ENCODE measurements around the gene MED19.
A peak's percentile ranks its signal among the peaks of the same experiment; 100 is the strongest.
"Not testable (repeated sequence)": the region's sequence is repeated elsewhere in the genome, so short reads cannot be mapped to it uniquely, and the experiment has no call there.

The MED19 gene

DNA sequence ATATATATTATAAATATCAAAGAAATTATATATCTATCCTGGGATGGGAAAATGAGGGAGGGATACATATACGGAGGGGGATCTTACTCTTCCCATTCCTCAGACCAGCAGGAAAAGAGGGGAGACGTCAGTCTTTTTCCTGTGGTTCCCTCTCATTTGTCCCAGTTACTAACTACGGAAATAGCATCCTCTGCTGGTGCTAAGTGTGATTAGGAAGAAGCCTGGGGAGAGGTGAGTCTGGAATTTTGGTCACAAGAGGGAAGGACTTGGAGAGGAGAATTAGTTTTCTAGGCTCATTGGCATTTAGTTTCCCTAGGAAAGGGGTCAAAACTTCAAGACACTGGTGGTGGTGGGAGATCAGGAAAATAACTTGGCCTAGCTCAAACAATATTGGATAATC lies 11.6 kb downstream of the MED19 start:
- H3K36me3 ChIP-seq (replicated peaks), result peaks cover 80% of the 10 kb centered on the region
- TF ChIP-seq, protein P1, sequence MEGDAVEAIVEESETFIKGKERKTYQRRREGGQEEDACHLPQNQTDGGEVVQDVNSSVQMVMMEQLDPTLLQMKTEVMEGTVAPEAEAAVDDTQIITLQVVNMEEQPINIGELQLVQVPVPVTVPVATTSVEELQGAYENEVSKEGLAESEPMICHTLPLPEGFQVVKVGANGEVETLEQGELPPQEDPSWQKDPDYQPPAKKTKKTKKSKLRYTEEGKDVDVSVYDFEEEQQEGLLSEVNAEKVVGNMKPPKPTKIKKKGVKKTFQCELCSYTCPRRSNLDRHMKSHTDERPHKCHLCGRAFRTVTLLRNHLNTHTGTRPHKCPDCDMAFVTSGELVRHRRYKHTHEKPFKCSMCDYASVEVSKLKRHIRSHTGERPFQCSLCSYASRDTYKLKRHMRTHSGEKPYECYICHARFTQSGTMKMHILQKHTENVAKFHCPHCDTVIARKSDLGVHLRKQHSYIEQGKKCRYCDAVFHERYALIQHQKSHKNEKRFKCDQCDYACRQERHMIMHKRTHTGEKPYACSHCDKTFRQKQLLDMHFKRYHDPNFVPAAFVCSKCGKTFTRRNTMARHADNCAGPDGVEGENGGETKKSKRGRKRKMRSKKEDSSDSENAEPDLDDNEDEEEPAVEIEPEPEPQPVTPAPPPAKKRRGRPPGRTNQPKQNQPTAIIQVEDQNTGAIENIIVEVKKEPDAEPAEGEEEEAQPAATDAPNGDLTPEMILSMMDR (IDR thresholded peaks at IDR 0.05; ENCODE audit: low read depth, low read length, missing control alignments), result peak; percentile 5
- no peaks in the 10 kb centered on the region for H3K27me3 ChIP-seq (replicated peaks)
- H3K4me3 ChIP-seq (ENCODE audit: low read depth, low read length), result no peak overlapping the region
- no peak for DNase-seq
- H3K27ac ChIP-seq, result no peak overlapping the region
- in situ Hi-C loops (cut with HindIII; ENCODE audit: low pct_ligation_motif_present, low sequenced_read_pairs), result no loop called here

DNA sequence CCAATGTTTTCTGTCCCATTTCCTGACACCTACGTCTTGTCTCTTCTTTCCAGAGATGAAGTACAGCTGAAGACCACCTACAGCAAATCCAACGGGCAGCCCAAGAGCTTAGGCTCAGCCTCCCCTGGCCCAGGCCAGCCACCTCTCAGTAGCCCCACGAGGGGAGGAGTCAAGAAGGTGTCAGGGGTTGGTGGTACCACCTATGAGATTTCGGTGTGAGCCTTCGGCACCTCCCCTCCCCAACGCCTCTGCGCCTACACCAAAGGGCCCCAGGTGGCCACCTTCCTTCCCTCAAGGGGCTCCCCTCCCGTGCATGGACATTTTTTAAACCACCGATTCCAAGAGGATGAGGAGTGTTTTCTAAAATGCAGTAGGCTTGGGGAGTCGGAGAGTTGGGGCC lies 12.2 kb downstream of the MED19 start:
- H3K27me3 ChIP-seq (replicated peaks), result no peaks in the 10 kb centered on the region
- in situ Hi-C loops (cut with HindIII; ENCODE audit: low pct_ligation_motif_present, low sequenced_read_pairs), result no loop called here
- H3K36me3 ChIP-seq (replicated peaks), result peaks cover 81% of the 10 kb centered on the region
- H3K4me3 ChIP-seq (ENCODE audit: low read depth, low read length), result no peak overlapping the region
- DNase-seq, result no peak
- no peak overlapping the region for H3K27ac ChIP-seq
- TF ChIP-seq, protein P1 (IDR thresholded peaks at IDR 0.05; ENCODE audit: low read depth, low read length, missing control alignments), result no peak

DNA sequence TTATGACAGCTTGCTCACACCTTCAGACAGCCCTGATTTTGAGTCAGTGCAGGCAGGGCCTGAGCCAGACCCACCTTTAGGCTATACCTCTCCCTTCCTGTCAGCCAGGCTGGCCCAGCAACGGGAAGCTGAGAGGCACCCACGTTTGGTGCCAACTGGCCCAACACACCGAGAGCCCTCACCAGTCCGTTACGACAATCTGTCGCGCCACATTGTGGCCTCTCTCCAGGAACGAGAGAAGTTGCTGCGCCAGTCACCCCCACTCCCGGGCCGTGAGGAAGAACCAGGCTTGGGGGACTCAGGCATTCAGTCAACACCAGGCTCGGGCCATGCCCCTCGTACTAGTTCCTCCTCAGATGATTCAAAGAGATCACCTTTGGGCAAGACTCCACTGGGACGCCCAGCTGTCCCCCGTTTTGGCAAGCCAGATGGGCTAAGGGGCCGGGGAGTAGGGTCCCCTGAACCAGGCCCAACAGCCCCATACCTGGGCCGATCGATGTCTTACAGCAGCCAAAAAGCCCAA lies 13.1 kb downstream of the MED19 start:
- H3K27me3 ChIP-seq (replicated peaks), result no peaks in the 10 kb centered on the region
- DNase-seq, result no peak
- no peak overlapping the region for H3K4me3 ChIP-seq (ENCODE audit: low read depth, low read length)
- TF ChIP-seq, protein P1 (IDR thresholded peaks at IDR 0.05; ENCODE audit: low read depth, low read length, missing control alignments), result no peak
- peaks cover 83% of the 10 kb centered on the region for H3K36me3 ChIP-seq (replicated peaks)
- H3K27ac ChIP-seq, result no peak overlapping the region
- in situ Hi-C loops (cut with HindIII; ENCODE audit: low pct_ligation_motif_present, low sequenced_read_pairs), result no loop called here

DNA sequence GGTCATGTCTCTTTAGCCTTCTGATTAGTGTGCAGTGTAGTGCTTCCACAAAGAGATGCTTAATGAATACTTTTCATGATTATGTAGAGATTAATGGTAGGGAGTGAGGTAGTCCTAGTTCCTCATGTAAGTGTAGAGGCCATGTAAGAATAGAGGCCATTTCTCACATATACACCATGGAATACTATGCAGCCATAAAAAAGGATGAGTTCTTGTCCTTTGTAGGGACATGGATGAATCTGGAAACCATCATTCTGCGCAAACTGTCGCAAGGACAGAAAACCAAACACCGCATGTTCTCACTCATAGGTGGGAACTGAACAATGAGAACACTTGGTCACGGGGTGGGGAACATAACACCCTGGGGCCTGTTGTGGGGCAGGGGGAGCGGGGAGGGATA lies 21.5 kb downstream of the MED19 start:
- H3K27ac ChIP-seq; DNase-seq; in situ Hi-C loops (cut with HindIII; ENCODE audit: low pct_ligation_motif_present, low sequenced_read_pairs); H3K27me3 ChIP-seq (replicated peaks); H3K4me3 ChIP-seq (ENCODE audit: low read depth, low read length): not testable (repeated sequence)
- peaks cover 71% of the 10 kb centered on the region for H3K36me3 ChIP-seq (replicated peaks)

DNA sequence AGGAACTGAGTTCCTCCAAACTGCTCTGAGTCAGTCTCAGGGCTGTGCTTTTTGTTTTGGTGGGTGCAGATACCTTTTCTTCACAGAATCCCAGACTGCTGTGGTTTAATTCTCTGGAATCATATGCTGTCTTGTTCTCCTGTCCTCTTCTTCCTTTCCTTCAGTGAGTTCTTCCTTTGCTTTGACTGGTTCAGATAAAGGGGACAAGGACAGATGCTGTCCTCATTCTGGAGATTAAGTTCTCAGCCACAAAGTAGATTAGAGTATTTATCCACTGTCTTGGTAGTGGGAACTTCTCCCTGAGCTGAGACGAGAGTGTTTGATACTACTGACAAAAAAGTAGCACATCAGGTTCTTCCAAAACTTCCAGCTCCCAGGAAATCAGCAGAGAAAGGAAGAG lies 30.8 kb downstream of the MED19 start:
- DNase-seq, result no peak
- no peak overlapping the region for H3K4me3 ChIP-seq (ENCODE audit: low read depth, low read length)
- H3K27me3 ChIP-seq (replicated peaks), result no peaks in the 10 kb centered on the region
- TF ChIP-seq, protein P1 (IDR thresholded peaks at IDR 0.05; ENCODE audit: low read depth, low read length, missing control alignments), result no peak
- no peak overlapping the region for H3K27ac ChIP-seq
- in situ Hi-C loops (cut with HindIII; ENCODE audit: low pct_ligation_motif_present, low sequenced_read_pairs), result no loop called here
- peaks cover 51% of the 10 kb centered on the region for H3K36me3 ChIP-seq (replicated peaks)

DNA sequence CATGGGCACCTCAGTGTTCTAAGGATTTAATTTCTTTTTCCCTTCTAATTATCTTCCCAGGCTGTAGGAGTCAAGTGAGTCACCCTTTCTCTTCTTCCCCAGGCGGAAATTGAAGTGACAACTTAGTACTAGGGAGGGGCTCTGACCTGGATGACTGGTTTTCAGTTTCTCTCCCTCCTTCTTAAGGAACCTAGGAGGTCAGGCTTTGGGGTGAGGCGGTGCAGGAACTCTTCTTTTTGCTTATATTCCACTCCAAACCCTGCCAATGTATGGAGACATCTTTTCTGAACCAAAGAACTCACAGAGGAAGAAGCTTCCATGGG lies 31.5 kb downstream of the MED19 start:
- in situ Hi-C loops (cut with HindIII; ENCODE audit: low pct_ligation_motif_present, low sequenced_read_pairs), result no loop called here
- DNase-seq, result peak; percentile 6

More for the DNA sequence above, 31.5 kb downstream of the MED19 start:
- Histone ChIP-seq H3K4me3 (ENCODE audit: low read depth, low read length) (no peak overlapping the region), H3K36me3 (replicated peaks) (peaks cover 51% of the 10 kb centered on the region), H3K27me3 (replicated peaks) (no peaks in the 10 kb centered on the region), H3K27ac (no peak overlapping the region)
- TF ChIP-seq, protein P1 (IDR thresholded peaks at IDR 0.05; ENCODE audit: low read depth, low read length, missing control alignments), result no peak

Measured in brain microvascular endothelial cell (primary cell).